Activated T-helper 9 cell treated with anti-CD3 and anti-CD28 coated beads, Interleukin-2, amount 50 U/mL, for 16 hours (primary cell): ENCODE results near the gene BLVRB.
"Not testable (repeated sequence)": the region's sequence is repeated elsewhere in the genome, so short reads cannot be mapped to it uniquely, and the experiment has no call there.

ENCODE experiments used
- DNase-seq: peaks from one replicate; pipeline ENCODE4 v3.0.0-alpha.2; 2020; ENCODE audit warnings: low read depth

The BLVRB gene

DNA sequence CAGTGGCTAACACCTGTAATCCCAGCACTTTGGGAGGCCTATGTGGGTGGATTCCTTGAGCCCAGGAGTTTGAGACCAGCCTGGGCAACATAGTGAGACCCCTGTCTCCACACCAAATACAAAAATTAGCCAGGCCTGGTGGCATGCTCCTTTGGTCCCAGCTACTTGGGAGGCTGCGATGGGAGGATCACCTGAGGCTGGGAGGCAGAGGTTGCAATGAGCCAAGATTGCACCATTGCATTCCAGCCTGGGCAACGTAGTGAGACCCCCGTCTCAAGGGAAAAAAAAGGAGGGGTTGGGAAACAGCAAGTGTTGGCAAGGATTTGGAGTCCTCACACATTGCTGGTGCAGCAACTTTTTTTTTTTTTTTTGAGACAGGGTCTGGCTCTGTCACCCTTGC, 20.5 kb upstream of the BLVRB start:
- DNase-seq, result no peak

GRCh38 chr19:40475878-40476644, 10.5 kb upstream of the BLVRB start:
- not testable (repeated sequence) for DNase-seq

GRCh38 chr19:40474737-40475136, 9.2 kb upstream of the BLVRB start:
- no peak for DNase-seq

- no peak for DNase-seq
These were observed 7.0 kb upstream of the BLVRB start for GRCh38 chr19:40472516-40472915.

GRCh38 chr19:40471111-40471510, 5.6 kb upstream of the BLVRB start:
- DNase-seq, result no peak

GRCh38 chr19:40469011-40469410, 3.5 kb upstream of the BLVRB start:
- no peak for DNase-seq

GRCh38 chr19:40466985-40467734, 1.6 kb upstream of the BLVRB start, which contains the start of gene SPTBN4:
TSS of gene SPTBN4 (plus strand) at chr19:40467001. CDS start at chr19:40472622, 5,621 bp downstream.
- DNase-seq, result no peak

DNA sequence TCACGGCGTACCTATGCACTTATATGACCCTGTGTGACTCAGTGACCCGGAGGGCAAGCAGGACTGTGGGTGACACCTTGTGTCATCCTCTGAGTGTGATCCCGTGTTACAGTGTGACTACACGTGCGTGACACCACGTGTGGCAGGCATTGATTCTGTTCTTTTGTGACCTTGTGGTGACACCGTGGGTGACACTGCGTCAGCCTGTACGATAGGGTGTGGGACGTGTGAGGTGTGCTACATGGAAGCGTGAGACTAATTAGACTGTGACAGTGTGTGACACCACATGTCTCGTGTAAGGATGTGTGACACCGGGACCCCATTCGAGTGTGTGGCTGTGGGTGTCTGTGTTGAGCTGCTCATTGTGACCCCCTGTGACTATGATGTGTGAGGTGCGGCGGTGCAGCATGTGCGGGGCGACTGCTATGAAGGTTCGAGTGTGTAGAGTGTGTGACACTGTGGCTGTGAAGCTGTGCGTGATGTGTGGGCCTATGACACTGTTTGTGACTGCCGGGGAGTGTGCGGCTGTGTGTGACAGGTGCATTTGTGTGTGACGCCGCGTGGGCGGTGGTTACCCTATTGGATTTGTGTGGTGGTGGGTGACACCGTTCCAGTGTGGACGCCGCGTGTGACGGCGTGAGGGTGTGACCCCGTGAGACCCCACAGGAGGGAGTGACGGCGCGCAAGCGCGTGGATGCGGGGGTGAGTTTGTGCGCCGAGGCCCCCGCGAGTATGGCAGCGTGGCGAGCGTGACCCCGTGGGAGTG, 857 bp upstream of the BLVRB start:
- peak; percentile 68 for DNase-seq

DNA sequence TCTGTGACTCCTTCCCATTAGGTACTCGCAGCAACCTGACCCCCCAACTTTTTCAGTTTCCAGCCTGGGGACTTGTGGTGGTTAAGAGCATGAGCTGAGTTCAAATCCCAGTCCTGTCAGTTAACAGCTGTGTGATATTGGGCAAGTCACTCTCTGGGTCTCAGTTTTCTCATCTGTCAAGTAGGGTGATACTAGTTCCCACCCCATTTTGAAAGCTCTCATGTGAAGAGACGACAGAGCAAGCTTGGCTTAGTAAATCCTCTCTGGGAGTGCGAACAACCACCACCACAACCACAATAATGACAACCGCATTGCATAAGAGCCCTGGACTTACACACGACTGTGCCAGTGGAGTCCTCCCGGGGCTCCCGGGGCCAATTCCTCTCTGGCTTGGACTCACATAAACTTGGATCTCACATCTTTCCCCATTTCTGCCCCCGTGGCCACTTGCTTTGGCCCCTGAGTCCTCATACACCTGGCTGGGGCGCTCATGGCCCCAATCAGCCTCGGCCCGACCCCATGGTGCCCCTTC, 454 bp downstream of the BLVRB start:
- DNase-seq, result no peak

DNA sequence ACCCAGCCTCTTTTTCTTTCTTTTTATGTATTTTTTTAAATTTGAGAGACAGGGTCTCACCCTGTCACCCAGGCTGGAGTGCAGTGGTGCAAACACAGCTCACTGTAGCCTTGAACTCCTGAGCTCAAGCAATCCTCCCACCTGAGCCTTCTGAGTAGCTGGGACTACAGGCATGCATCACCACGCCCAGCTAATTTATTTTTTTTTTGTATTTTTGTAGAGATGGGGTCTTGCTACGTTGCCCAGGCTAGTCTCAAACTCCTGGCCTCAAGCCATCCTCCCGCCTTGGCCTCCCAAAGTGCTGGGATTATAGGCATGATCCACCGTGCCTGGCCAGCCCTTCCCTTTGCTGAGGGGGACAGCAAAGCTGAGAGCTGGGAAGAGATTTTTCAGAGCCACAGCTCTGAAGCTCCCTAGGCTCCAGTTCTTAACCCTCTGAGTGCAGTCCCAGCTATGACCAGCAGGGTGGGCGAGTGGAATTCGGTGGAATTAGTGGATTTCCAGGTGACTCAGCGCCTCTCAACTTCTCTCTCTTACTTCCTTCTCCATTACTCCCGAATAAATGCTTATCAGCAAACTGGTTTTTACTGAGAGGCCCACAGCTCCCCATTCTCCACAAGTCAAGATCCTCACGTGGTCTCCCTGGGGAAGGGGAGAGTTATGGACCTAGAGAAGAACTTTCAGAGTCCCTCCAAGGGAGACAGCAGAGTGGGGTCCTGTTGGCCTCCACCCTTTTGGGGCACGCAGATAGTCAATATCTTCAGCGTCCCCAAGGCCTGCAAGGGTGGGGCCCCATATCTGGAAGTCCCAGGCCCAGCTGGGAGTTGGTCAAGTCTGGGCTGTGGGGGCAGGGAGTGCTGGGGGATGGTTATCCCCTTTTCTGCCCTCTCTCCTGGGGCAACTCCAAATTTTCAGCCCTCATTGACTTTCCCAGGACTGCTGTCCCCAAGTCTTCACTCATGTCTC, 1.2 kb downstream of the BLVRB start:
- peak; percentile 53 for DNase-seq

DNA sequence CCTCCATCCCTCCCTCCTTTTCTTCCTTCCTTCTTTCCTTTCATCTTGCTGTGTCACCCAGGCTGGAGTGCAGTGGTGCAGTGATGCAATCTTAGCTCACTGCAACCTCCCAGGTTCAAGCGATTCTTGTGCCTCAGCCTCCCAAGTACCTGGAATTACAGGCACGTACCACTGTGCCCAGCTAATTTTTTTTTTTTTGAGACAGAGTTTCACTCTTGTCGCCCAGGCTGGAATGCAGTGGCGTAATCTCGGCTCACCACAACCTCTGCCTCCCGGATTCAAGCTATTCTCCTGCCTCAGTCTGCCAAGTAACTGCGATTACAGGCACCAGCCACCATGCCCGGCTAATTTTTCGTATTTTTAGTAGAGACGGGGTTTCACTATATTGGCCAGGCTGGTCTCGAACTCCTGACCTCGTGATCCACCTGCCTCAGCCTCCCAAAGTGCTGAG, 1.9 kb downstream of the BLVRB start:
- not testable (repeated sequence) for DNase-seq

- no peak for DNase-seq
These were observed 3.8 kb downstream of the BLVRB start for GRCh38 chr19:40461669-40462221.

DNA sequence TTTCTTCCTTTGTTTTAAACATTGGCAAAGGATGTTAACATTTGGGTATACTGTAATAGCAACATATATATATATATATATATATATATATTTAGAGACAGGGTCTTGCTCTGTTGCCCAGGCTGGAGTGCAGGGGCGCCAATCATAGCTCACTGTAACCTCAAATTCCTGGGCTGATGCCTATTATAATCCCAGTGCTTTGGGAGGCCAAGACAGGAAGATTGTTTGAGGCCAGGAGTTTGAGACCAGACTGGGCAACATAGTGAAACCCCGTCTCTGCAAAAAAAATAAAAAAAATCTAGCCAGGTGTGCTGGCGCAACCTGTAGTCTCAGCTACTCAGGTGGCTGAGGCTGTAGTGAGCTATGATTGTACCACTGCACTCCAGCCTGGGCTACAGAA, 5.4 kb downstream of the BLVRB start:
- no peak for DNase-seq

- DNase-seq, result no peak
These were observed 7.0 kb downstream of the BLVRB start for GRCh38 chr19:40458597-40458974.

- DNase-seq, result no peak
These were observed 7.5 kb downstream of the BLVRB start for GRCh38 chr19:40457953-40458596.

GRCh38 chr19:40457048-40457447, 8.5 kb downstream of the BLVRB start:
- DNase-seq, result no peak

- not testable (repeated sequence) for DNase-seq
These were observed 11.6 kb downstream of the BLVRB start for GRCh38 chr19:40453943-40454342.

DNA sequence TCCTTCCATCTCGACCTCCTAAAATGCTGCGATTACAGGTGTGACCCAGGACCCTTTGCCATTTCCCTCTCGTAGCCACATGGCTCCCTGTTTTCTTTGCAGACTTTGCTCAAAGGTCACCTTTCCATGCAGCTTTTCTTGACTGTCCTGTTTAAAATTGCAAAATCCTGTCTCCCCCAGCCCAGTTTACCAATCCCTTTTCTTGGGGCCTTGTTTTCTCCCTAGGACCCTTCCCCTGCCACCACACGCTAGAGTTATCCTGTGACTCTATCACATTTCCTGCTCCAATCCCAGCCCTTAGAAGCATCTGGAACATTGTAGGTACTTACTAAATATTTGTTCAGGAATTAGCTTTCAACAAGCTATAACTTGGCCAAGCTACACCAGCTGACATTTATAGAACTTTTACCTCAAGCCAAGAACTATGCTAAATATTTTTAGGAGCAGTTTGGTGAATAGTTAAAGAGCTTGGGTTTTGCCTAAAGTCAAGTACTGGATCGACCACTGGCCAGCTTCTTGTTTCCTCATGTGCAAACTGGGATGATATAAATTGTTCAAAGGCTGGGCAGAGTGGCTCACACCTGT, 12.3 kb downstream of the BLVRB start:
- no peak for DNase-seq

DNA sequence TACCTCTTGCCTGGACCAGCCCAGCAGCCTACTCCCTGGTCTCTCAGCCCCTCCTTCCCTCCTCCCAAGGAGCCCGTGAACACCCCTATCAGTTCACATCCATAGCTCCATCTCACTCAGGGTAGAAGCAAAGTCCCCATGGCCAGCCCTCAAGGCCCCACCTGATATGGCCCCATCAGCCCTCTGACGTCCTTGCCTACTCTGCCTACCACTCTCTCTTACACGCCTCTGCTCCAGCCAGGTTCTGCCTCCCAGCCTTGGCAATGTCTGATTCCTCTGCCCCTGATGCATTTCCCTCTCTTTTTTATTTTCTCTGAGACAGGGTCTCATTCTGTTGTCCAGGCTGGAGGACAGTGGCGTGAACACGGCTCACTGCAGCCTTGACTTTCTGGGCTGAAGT, 13.5 kb downstream of the BLVRB start:
- no peak for DNase-seq

DNA sequence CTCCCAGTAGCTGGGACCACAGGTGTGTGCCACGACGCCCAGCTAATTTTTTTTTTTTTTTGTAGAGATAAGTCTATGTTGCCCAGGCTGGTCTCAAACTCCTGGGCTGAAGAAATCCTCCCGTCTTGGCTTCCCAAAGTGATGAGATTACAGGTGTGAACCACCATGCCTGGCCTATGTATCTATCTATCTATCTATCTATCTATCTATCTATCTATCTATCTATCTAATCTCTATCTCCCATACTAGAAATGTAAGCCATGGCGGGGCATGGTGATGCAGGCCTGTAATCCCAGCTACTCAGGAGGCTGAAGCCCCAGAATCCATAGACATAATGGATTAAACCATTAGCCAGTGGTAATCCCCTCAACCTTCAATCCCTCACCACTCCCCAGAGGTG, 14.9 kb downstream of the BLVRB start:
- no peak for DNase-seq
